Astrocyte (in vitro differentiated cells and primary cell): ENCODE data around the gene PTGFRN. TPM values are rescaled to one million over a fixed set of nuclear protein-coding genes. Genes with fewer than 3 reads are reported as not detected.

Source experiments
- DNase-seq: peaks from one replicate; pipeline ENCODE4 v3.0.0-alpha.2; 2010; ENCODE audit warnings: low read depth
- FAIRE-seq: peaks from 2 replicates; lab custom pipeline; 2011; peaks lifted over from hg19 to GRCh38; lab: Jason Lieb, UNC
- H2AFZ ChIP-seq: 2 replicates; pipeline ENCODE4 v1.6.0; 2012; ENCODE audit warnings: low read depth, low read length, inconsistent platforms
- H3K27ac ChIP-seq: 2 replicates; pipeline ENCODE4 v1.5.1; 2011; ENCODE audit warnings: low read depth, low read length, inconsistent platforms
- H3K27me3 ChIP-seq: 2 replicates; pipeline ENCODE4 v1.6.0; 2011; ENCODE audit warnings: low read length, inconsistent platforms; ENCODE audit not compliant: insufficient read depth
- H3K36me3 ChIP-seq: 2 replicates; pipeline ENCODE4 v1.5.1; 2011; ENCODE audit warnings: low read length, inconsistent platforms; ENCODE audit not compliant: insufficient read depth
- H3K4me1 ChIP-seq: 2 replicates; pipeline ENCODE4 v1.5.1; 2011; ENCODE audit warnings: low read length, inconsistent platforms; ENCODE audit not compliant: insufficient read depth
- H3K4me2 ChIP-seq: 2 replicates; pipeline ENCODE4 v1.6.0; 2012; ENCODE audit warnings: low read length, inconsistent platforms
- H3K4me3 ChIP-seq: 2 replicates; pipeline ENCODE4 v1.5.1; 2011; ENCODE audit warnings: low read depth, mild to moderate bottlenecking, low read length, inconsistent platforms; ENCODE audit not compliant: insufficient read depth
- H3K79me2 ChIP-seq: 2 replicates; pipeline ENCODE4 v1.6.0; 2012; ENCODE audit warnings: mild to moderate bottlenecking, low read length, inconsistent platforms; ENCODE audit not compliant: insufficient read depth
- H3K9ac ChIP-seq: 2 replicates; pipeline ENCODE4 v1.6.0; 2012; ENCODE audit warnings: mild to moderate bottlenecking, low read length, inconsistent platforms
- H3K9me3 ChIP-seq: 2 replicates; pipeline ENCODE4 v1.5.1; 2012; ENCODE audit warnings: low read depth, mild to moderate bottlenecking, low read length, inconsistent platforms; ENCODE audit not compliant: insufficient read depth
- H4K20me1 ChIP-seq: 2 replicates; pipeline ENCODE4 v1.6.0; 2012; ENCODE audit warnings: low read length, inconsistent platforms; ENCODE audit not compliant: insufficient read depth
- H3K27ac Mint-ChIP-seq: one replicate; pipeline ENCODE4 v1.8.0; 2021; ENCODE audit warnings: mild to moderate bottlenecking, mixed read lengths; ENCODE audit not compliant: unreplicated experiment
- H3K27me3 Mint-ChIP-seq: one replicate; pipeline ENCODE4 v1.8.0; 2021; ENCODE audit warnings: low read depth, mixed read lengths; ENCODE audit not compliant: unreplicated experiment
- H3K36me3 Mint-ChIP-seq: one replicate; pipeline ENCODE4 v1.8.0; 2021; ENCODE audit warnings: low read depth, mixed read lengths; ENCODE audit not compliant: unreplicated experiment
- H3K4me1 Mint-ChIP-seq: one replicate; pipeline ENCODE4 v1.8.0; 2021; ENCODE audit warnings: low read depth, mixed read lengths; ENCODE audit not compliant: unreplicated experiment
- H3K4me3 Mint-ChIP-seq: one replicate; pipeline ENCODE4 v1.8.0; 2021; ENCODE audit warnings: mild to moderate bottlenecking, moderate library complexity, mixed read lengths; ENCODE audit not compliant: unreplicated experiment
- H3K9me3 Mint-ChIP-seq: one replicate; pipeline ENCODE4 v1.8.0; 2021; ENCODE audit warnings: mild to moderate bottlenecking, mixed read lengths; ENCODE audit not compliant: unreplicated experiment
- CTCF ChIP-seq: IDR thresholded peaks from 2 replicates; pipeline ENCODE4 v1.5.1; 2011; ENCODE audit warnings: low read depth, mild to moderate bottlenecking, inconsistent platforms, low read length, moderate library complexity; ENCODE audit not compliant: insufficient read depth
- EZH2 ChIP-seq: IDR thresholded peaks from 2 replicates; pipeline ENCODE4 v1.6.1; 2012; ENCODE audit warnings: mild to moderate bottlenecking, low read length, inconsistent platforms; ENCODE audit not compliant: insufficient read depth
- total RNA-seq: library from RNA; stranded (reverse); gene quantifications from 2 replicates; pipeline ENCODE4 v1.2.1, GENCODE V29; 2021

Gene PTGFRN
- total RNA-seq, 1 donor from 2014 or later: 157 TPM

- Histone ChIP-seq H2AFZ (no peak overlapping the region), H3K4me2 (no peak overlapping the region), H3K36me3 (no peaks in the 10 kb centered on the region), H3K27me3 (no peaks in the 10 kb centered on the region), H3K27ac (no peak overlapping the region), H3K4me1 (no peaks in the 10 kb centered on the region), H3K9me3 (no peaks in the 10 kb centered on the region), H3K4me3 (no peak overlapping the region), H3K79me2 (no peaks in the 10 kb centered on the region), H4K20me1 (no peaks in the 10 kb centered on the region), H3K9ac (no peak overlapping the region)
- no peak for FAIRE-seq
- Mint-ChIP-seq H3K36me3 (peaks cover 7% of the 10 kb centered on the region), H3K9me3 (peaks cover 4% of the 10 kb centered on the region), H3K27ac (no peak overlapping the region), H3K4me3 (no peak overlapping the region), H3K4me1 (peaks cover 6% of the 10 kb centered on the region), H3K27me3 (peaks cover 2% of the 10 kb centered on the region)
- DNase-seq: no peak
- TF ChIP-seq CTCF (no peak), EZH2 (no peak)
These were observed 123.2 kb downstream of the PTGFRN start for GRCh38 chr1:117032681-117033539.

- Histone ChIP-seq H3K27ac (no peak overlapping the region), H3K79me2 (no peaks in the 10 kb centered on the region), H3K4me3 (no peak overlapping the region), H3K36me3 (no peaks in the 10 kb centered on the region), H3K9me3 (no peaks in the 10 kb centered on the region), H4K20me1 (no peaks in the 10 kb centered on the region), H3K27me3 (no peaks in the 10 kb centered on the region), H2AFZ (no peak overlapping the region), H3K4me2 (no peak overlapping the region), H3K4me1 (no peaks in the 10 kb centered on the region), H3K9ac (no peak overlapping the region)
- H3K4me3 Mint-ChIP-seq: no peak overlapping the region
- no peak overlapping the region for H3K27ac Mint-ChIP-seq
- FAIRE-seq: no peak
- no peak for DNase-seq
- TF ChIP-seq EZH2 (no peak), CTCF (no peak)
- peaks cover 4% of the 10 kb centered on the region for H3K9me3 Mint-ChIP-seq
- peaks cover 2% of the 10 kb centered on the region for H3K27me3 Mint-ChIP-seq
- H3K4me1 Mint-ChIP-seq: peaks cover 6% of the 10 kb centered on the region
- H3K36me3 Mint-ChIP-seq: peaks cover 7% of the 10 kb centered on the region
These were observed 124.1 kb downstream of the PTGFRN start for GRCh38 chr1:117033772-117034171.

GRCh38 chr1:117034791-117035290 lies 125.1 kb downstream of the PTGFRN start:
- no peak for FAIRE-seq
- H3K4me1 Mint-ChIP-seq: peaks cover 6% of the 10 kb centered on the region

More at GRCh38 chr1:117034791-117035290, 125.1 kb downstream of the PTGFRN start:
- H3K4me2 ChIP-seq: no peak overlapping the region
- H3K4me3 Mint-ChIP-seq: no peak overlapping the region
- H3K9me3 ChIP-seq: no peaks in the 10 kb centered on the region
- H3K36me3 Mint-ChIP-seq: peaks cover 7% of the 10 kb centered on the region
- no peaks in the 10 kb centered on the region for H3K79me2 ChIP-seq
- no peak overlapping the region for H3K9ac ChIP-seq
- TF ChIP-seq EZH2: no peak
- no peak for TF ChIP-seq CTCF
- H4K20me1 ChIP-seq: no peaks in the 10 kb centered on the region
- no peaks in the 10 kb centered on the region for H3K36me3 ChIP-seq
- no peaks in the 10 kb centered on the region for H3K27me3 ChIP-seq
- H2AFZ ChIP-seq: no peak overlapping the region
- no peaks in the 10 kb centered on the region for H3K27me3 Mint-ChIP-seq
- no peak overlapping the region for H3K27ac ChIP-seq
- no peak for DNase-seq
- H3K4me1 ChIP-seq: no peaks in the 10 kb centered on the region
- no peak overlapping the region for H3K27ac Mint-ChIP-seq
- H3K4me3 ChIP-seq: no peak overlapping the region
- peaks cover 1% of the 10 kb centered on the region for H3K9me3 Mint-ChIP-seq
